ENCODE results near the gene TTBK1.
A peak's percentile ranks its signal among the peaks of the same experiment; 100 is the strongest.

Gene TTBK1

DNA sequence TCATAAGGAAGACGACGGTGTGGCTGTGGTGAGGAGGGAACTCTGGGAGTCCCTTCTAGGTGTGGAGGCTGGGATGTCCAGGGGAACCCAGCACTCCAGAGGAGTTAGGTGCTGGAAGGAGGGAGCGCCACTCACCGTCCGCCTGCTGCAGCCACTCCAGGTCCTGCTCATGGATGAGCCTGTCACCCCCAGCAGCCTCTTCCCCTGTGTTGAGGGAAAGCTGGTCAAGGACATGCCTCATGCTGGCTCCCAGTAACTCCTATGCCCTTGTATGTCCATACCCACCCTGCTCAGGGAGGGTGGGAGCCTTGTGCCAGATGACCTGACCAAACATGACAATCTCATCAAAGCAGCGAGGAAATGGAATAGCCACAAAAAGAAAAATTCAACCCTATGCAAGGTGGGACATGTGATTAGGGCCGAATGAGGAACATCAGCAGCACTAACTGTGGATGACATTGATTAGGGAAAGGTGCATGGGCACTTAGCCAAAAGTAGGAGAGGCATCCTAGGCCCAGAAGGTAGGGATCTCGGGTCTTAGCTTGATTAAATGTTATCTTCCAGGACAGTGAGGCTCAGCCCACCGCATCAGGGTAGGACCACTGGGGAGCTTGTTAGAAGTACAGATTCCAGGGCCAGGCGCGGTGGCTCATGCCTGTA, 17.0 kb upstream of the TTBK1 start:
- DNase-seq, result no peak

DNA sequence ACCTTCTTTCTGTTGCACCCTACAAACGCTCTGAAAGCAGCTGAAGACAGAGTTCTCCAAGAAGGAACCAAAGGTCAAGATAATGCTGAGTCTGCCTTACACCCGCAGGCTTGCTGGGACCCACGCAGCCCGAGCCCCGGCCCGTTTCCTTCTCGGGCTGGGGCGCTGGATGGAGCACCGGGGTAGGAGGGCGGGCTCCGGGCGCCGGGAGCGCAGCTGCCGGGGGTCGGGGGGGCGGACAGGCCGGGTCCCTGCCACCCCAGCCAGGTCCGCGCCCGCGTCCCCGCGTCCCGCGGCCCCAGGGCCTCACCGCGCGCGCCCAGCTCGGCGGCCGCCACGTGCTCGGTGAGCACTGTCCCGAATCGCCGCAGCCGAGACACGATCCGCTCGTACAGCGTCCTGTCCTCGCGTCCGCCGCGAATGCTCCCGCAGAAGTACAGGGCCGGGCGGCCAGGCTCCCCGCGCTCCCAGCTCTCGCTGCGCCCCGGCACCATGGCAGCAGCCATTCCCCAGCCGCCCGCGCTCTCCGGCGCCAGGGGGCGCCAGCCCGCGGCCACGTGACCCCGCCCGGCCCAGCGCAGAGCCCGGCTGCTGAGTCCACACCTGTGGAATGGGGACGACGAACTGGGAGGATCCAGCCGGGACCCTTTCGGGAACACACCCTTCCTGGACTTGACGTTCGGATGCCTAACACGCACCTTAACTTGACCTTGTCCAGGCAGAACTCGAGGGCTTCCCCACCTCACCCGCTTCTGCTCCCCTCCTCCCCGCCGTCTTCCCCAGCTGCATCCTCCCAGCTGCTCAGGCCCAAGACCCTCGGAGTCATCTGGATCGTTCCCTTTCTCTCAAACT, 14.1 kb upstream of the TTBK1 start, which contains the start of gene DNPH1:
Gene DNPH1 (minus strand): TSS at position 531 of the 852 bp plus-strand sequence. CDS start 25 bp downstream, at position 506.
- DNase-seq, result peak; percentile 68

DNA sequence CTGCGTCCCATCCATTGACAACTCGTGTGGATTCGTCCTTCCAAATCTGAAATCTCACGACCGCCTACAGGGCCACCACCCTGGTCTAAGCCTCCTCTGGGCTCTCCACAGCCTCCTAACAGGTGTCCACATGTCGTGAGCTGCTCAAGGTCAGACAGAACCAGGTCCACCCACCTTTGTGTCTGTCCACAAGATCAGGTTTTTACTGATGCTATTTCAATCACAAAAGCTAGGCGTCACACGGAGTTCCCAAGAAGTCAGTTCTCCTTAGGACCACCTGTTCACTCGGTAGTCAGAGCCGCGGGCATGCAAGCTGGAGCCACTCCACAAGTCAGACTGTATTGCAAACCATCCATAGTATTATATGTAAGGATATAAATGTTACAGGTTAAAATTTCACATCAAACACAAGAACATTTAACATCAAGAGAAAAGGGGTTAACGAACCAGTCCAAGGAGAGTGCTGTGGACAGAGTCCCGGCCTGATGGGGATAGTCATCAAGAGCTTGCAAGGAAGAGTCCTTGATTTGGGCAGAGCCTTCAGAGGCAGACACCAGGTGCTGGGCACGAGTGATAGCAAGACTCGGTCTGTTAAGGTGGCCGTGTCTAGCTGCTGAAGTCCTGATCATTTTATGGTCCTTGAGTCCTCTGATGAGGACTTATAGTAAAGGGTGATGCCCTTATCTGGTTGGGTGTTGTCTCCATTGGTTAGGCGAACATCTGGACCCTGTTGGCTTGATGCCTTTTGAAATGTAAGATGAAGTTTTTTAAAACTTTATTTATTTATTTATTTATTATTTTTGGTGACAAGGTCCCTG, 13.3 kb upstream of the TTBK1 start:
- DNase-seq, result no peak

DNA sequence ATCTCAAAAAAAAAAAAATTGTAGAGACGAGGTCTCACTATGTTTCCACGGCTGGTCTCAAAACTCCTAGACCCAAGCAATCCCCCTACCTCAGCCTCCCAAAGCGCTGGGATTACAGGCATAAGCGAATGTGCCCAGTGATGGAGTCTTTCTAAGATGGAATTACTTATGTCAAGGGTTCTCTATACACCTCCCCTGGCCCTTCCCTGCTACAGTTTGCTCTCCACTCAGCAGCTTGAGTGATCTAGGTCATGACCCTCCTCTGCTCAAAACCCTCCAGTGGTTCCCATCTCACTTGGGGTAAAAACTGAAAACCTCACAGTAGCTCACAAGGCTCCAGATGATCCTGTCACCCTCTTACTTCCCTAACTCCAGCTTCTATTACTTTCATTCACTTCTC, 12.2 kb upstream of the TTBK1 start:
- DNase-seq, result no peak

DNA sequence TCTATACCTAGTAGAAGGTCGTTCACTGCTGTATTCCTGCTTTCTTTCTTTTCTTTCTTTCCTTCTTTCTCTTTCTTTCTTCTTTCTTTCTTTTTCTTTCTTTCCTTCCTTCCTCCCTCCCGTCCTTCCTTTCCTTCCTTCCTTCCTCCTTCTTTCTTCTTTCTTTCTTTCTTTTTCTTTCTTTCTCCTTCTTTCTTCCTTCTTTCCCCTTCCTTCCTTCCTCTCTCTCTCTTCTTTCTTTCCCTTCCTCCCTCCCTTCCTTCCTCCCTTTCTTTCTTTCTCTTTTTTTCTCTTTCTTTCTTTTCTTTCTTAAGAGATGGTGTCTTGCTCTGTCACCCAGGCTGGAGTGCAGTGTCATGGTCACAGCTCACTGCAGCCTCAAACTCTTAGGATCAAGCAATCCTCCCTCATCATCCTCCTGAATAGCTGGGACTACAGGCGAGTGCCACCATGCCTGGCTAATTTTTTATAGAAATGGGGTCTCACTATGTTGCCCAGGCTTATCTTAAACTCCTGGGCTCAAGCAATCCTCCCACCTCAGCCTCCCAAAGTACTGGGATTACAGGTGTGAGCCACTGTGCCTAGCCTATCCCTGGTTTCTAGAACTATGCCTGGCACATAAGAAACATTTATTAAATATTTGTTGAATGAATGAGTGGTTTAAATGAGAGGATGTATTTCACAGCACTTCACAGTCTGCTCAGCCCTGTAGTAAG, 11.4 kb upstream of the TTBK1 start:
- DNase-seq, result no peak

DNA sequence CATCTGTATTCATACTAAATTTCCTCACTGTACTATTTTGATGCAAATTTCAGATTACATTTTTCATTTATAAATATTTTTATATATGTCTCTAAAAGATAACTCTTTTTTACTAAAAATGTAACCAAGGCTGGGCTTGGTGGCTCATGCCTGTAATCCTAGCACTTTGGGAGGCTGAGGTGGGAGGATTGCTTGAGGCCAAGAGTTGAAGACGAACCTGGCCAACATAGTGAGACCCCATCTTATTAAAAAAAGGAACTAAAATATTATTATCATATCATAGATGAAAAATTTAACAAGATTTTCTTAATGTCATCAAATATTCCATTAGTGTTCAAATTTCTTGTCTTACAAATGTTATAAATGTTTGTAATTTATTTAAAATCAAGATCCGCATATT, 7.4 kb upstream of the TTBK1 start:
- no peak for DNase-seq

DNA sequence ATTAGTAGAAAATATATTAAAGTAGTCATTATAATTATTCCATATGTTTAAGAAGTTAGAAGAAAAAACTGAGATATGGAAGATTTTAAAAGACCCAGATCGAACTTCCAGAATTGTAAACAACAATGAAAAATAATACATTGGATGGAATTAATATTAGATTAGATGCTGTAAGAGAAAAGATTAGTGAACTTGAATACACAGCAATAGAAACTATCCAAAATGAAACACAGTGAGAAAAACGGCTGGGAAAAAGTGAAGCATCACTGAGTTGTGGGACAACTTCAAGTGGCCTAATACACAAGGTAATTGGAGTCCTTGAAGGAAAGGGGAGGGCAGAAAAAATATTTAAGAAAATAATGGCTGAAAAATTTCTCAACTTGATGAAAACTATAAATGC, 4.2 kb upstream of the TTBK1 start:
- no peak for DNase-seq

DNA sequence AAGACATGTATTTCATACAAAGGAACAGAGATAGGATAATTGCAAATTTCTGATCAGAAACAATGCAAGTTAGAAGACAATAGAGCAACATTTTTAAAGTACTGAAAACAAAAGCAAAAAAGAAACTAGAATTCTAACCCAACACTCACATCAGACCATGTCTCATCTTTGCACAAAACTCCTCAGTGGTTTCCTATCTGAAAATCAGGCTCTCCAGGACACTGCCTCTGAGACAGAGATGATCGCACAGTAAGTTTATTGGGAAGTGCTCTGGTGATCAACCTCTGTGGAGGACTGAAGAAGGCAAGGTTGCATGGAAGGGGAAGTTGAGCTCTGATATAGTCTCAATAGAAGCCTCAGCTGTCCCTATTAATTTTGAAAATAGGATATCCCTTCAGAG, 2.3 kb upstream of the TTBK1 start:
- no peak for DNase-seq

DNA sequence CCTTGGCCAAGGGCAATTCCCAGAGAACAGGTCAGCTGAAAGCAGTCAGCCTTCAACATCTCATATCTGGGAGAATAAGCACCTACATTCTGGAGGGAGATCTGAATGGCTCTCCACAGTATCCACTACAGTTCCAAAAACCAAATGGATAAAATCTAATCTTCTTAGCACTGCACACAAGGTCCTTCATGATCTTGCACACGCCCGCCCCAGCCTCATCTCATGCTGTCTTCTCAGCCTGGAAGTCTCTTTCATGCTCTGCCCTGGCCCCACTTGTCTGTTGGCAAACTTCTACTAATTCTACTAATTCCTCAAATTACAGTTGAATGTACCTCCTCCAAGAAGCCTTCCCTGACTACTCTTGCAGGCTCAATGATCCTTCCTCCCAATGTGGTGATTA, 1.8 kb upstream of the TTBK1 start:
- DNase-seq, result no peak

DNA sequence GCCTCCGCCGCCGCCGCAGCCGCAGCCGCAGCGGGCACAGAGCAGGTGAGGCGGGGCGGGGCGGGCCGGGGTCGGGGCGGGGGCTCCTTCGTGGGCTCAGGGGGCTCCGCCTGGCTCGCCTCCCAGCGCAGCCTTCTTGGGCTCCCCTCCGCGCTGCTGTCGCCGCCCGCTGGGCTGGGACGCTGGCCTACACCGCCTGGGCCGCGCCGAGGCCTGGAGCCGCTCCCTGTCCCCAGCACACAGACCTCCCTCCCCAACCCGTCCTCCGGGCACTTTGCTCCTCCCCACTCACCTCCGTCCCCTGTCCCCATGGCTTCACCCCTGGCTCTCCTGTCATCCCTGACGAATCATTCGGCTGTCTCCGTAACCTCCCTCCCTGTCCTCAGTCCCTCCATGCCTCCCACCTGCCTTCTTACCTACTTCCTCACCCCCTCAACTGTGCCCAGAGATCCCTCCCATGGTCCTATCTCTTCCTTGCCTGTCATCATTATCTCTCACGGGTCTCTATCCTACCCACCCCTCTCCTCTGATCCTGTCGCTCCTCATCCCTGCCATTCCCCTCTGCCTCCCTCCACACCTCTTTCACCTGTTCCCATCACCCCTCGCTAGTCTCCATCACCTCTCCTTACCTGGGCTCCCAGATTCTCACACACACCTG, 512 bp downstream of the TTBK1 start:
- no peak for DNase-seq

DNA sequence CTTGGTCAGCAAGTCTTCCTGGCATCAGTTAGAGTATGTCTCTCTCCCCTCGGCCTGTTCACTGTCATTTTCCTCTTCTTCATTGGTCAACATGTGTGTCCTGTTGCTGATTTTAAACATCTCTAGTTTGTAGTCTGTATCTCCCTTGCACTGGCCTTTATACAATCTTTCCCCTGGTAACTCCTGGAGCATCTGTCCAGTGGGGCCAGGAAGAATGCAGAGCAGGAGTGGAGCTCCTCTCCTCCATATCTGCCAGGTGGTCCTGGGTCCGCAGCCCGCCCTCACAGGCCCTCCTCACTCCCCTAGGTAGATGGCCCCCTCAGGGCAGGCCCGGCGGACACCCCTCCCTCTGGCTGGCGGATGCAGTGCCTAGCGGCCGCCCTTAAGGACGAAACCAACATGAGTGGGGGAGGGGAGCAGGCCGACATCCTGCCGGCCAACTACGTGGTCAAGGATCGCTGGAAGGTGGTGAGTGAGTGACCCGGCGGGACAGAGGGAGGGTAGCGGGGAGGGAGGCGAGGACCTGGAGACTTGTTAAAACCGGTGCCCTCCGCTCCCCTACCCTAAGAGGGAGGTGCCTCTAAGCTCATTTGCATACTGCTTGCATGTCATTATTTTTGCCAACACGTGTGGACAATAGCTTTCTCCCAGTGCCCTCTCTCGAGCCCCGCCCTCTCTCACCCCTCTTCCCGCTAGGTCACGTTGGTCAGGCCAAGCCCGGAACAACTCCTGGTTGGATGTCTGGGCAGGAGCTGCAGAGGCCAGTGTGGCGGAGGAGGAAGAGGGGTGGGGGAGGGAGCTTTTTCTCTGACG, 3.2 kb downstream of the TTBK1 start:
- peak; percentile 56 for DNase-seq

DNA sequence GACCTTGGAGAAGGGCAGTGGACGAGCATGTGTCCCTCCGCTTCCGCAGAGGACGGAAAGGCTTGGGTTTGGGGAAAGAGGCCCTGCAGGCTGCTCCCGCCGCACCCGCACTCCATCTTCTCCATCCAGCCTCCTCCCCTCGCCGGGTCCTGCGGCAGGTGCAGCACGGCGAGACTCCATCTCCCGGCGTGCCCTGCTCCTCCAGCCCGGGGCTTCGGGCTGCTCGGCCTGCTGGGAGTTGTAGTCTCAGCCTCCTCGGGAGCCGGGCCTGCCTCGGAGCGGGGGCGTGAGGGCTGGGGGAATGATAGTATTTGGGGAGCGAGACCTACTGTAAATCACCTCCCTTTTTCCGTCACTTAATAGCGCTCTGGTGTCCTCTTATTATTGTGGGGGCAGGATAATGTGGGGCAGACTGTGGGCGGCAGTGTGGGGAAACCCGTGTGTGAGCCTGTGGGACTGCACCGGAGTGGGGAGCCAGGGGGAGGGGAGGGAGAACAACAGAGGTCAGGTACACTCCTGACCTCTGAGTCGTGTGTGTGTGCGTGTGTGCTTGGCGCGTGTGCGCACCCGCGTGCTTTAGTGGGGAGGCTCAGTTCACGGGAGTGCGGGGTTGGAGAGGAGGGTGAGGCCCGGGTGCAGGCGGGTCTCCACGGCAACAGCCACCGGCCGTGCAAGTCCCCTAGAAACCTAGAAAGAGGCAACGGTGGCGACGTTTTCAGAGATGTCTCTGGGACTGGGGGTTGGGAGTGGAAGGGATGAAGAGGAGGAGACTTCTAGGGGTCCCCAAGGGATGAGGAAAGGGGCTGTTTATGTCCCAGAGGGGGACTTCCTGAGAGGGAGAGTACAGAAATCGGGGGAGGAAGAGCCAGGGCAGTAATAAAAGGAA, 4.1 kb downstream of the TTBK1 start:
- DNase-seq, result peak; percentile 73

DNA sequence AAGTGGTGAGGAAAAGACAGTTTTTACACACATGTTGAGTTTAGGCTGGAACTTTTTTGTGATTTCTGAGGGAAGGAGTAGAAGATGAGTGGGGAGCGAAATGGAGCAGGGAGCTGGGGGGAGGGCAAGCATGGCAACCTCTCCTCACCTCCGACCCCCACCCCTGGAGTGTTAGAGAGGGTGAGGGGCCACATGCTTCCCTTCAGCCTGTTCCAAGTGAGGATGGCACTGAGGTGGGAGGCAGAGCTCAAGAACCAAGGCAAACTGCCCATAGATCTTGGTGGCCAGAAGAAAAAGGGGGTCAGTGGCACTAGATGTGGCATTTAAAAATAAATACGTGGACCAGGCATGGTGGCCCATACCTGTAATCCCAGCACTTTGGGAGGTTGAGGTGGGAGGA, 4.8 kb downstream of the TTBK1 start:
- no peak for DNase-seq

DNA sequence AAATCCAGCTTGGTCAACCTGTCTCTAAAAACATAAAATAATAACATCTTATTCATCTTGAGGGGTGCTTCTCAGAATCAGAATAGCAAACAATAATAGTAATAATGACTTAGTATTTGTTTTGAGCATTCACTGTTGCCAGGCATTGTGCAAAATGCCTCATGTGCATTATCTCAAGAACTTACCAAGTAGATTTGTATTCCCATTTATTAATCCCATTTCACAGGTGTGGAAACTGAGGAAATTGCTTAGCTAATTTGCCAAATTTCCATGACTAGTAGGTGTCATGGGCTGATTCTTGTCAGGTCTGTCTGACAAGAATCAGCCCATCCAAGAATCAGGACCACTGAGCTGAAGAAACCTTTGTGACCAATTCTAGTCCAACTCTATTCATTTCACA, 5.5 kb downstream of the TTBK1 start:
- no peak for DNase-seq

DNA sequence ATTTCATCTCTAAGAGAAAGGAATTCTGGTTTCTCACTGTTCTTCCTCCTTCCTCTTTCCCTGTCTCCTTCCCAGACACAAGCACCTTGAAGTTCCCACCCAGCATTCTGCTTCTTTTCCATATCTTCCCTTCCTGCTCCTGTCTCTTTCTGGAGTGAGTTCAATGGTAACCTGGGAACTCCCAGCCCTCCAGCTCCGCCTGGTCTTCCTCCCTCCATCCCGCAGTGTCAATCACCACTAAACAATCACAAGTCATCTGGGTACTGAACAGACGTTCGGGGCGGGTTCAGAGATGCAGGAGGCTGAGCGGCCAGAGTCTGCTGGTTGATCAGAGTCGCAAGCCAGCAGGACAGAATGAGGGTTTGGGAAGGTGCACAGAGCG, 7.7 kb downstream of the TTBK1 start:
- DNase-seq, result no peak

DNA sequence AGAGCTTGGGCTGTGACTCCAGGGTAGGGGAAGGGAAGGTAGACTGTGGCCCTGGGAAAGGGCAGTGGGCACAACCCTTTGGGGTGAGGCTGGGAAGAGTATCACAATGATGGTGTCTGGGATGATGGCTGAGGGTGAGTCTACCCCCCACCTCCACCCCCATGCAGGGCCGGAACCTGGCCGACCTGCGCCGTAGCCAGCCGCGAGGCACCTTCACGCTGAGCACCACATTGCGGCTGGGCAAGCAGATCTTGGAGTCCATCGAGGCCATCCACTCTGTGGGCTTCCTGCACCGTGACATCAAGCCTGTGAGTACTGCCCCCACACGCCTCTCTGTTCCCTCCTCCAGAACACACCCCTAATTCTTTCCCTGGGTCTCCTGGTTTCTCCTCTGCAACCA, 10.1 kb downstream of the TTBK1 start:
- DNase-seq, result no peak

DNA sequence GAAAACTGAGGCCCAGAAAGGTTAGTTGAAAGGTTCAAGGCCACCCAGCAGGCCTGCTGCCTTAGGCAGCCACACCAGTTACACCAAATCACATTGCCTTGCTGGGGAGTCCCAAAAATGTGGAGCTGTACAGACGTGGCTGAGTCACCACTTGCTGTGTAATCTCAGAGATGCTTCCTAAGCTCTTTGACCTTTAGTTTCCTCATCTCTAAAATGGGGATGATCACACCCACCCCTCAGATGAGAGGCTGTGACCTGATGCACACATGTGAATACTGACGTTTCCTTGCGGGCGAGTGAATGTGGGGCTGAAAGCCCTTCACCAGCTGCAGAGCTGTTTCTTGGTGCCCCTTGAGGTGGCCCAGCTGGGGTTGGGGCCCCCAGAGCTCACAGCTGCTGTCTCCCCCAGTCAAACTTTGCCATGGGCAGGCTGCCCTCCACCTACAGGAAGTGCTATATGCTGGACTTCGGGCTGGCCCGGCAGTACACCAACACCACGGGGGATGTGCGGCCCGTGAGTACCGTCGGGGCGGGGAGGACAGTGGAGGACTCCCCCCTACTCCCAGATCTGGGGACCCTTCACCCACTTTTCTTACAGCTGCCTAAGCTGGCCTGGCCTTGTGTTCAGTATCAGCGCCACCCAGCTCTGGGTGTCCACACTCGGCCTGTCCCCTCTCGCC, 11.0 kb downstream of the TTBK1 start:
- DNase-seq, result no peak

DNA sequence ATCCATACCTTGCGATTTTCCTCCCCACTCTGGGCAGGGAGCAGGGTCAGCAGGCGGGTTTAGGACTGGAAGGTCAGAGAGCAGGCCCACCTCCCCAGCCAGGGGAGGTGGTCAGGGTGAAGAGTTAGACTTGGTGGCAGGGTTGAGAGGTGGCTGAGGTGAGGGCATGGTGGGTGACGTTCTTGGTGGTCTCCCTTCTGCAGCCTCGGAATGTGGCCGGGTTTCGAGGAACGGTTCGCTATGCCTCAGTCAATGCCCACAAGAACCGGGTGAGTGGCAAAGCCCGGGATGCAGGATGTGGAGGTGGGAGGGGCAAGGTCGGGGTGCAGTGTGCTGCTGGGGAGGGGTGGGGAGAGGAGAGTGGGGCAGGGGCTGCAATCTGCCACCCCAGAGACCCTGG, 11.6 kb downstream of the TTBK1 start:
- DNase-seq, result no peak

DNA sequence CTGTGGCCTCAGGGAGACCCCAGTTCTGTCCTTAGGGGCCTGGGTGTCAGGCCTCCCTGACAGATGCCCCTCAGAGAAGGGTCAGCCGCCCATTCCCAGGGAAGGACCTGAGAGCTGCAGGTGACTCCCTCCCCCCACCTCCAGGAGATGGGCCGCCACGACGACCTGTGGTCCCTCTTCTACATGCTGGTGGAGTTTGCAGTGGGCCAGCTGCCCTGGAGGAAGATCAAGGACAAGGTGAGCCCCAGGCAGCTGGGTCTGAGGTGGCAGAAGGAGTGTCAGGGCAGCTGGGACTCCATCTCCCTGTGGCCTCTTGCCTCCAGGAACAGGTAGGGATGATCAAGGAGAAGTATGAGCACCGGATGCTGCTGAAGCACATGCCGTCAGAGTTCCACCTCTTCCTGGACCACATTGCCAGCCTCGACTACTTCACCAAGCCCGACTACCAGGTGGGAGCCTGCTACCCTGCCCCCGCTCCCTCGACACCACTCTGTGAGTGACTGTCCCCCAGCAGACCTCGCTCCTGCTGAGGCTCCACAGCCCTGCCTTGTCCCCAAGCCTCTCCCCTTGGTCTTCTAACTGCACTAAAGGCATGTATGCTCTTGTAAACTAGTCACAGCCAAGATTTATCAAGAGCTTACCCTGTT, 12.2 kb downstream of the TTBK1 start:
- no peak for DNase-seq

All from NCI-H748 treated with DMSO at 0.1 percent for 48 hours (cell line).